ENCODE measurements around the gene CLN5. TPM values are rescaled to one million over a fixed set of nuclear protein-coding genes. Genes with fewer than 3 reads are reported as not detected.

CLN5 gene
- total RNA-seq, 6 experiments from 2014 or later: 14.7 to 26.5 (median 18.5) TPM

DNA sequence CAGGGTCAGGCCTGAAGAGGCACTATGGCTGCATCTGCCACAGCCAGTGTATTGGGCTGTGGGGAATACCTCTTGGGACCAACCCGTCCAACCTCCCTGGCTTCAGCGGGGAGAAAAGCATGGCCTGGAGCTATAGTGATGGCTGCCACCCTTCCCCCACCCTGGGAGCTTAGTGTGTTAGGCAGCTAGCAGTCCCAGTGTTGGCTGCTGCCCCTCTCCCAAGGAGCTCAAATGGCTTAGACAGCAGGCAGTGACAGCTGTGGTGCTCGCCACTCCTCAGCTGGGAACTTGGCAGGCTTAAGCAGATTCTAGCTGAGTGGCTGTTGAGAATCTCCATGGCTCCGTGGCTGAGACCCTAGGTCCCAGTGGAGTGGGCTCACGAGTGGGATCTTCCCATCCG is 23.8 kb upstream of the CLN5 start:
- intact Hi-C loops (cut with DNase I): no loop called here
- TF ChIP-seq, protein P1, sequence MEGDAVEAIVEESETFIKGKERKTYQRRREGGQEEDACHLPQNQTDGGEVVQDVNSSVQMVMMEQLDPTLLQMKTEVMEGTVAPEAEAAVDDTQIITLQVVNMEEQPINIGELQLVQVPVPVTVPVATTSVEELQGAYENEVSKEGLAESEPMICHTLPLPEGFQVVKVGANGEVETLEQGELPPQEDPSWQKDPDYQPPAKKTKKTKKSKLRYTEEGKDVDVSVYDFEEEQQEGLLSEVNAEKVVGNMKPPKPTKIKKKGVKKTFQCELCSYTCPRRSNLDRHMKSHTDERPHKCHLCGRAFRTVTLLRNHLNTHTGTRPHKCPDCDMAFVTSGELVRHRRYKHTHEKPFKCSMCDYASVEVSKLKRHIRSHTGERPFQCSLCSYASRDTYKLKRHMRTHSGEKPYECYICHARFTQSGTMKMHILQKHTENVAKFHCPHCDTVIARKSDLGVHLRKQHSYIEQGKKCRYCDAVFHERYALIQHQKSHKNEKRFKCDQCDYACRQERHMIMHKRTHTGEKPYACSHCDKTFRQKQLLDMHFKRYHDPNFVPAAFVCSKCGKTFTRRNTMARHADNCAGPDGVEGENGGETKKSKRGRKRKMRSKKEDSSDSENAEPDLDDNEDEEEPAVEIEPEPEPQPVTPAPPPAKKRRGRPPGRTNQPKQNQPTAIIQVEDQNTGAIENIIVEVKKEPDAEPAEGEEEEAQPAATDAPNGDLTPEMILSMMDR (IDR thresholded peaks at IDR 0.05): no peak
- no peak for TF ChIP-seq POLR2A (IDR thresholded peaks at IDR 0.05)

DNA sequence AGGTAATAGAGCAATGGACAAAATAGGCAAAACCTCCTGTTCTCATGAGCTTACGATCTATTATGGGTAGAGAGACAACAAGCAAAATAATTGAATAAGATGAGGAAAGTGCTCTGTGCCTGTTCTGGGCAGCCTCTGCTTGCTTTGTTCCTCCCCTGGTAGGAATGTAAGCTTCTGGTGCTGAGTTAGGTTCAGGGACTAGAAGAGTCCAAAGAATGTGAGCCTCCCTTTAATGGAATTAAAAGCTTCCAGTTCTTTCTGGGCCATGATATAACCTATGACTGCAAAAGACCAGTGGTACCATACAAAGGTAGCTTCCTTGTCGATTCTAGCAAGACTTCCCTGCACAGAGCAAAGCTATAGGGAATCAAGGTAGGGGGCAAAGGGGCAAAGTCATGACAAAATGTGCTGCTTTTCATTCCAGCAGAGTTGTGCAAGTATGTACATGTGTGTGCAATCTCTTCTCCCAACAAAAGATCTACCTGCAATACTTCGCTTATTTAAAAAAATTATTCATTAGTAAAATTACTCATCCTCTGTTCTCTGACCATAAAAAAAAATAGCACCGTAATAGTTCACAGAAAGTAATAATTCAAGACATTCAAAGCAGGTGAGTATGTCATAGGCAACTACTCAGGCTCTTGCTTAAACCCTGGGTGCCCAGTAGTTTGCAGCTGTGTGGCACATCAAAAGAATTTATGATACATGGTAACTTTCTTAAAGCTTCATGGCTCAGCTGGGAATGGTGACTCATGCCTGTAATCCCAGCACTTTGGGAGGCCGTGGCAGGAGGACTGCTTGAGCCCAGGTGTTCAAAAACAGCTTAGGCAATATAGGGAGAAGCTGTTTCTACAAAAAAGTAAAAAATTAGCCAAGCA is 22.2 kb upstream of the CLN5 start:
- 68% methylated on average over 4 of the region's 5 CpGs for WGBS (ENCODE audit: insufficient coverage, low coverage, low lambda C conversion rate, missing lambda C conversion rate)
- Histone ChIP-seq H3K4me1 (no peaks in the 10 kb centered on the region), H3K4me3 (no peak overlapping the region), H3K36me3 (no peaks in the 10 kb centered on the region), H3K27me3 (no peaks in the 10 kb centered on the region), H3K9me3 (no peaks in the 10 kb centered on the region), H3K27ac (no peak overlapping the region)
- no peak for DNase-seq
- ATAC-seq: no peak
- intact Hi-C loops (cut with DNase I): no loop called here
- TF ChIP-seq POLR2A (IDR thresholded peaks at IDR 0.05): no peak
- TF ChIP-seq, protein P1 (IDR thresholded peaks at IDR 0.05): no peak

More for the DNA sequence above, 23.8 kb upstream of the CLN5 start:
- Histone ChIP-seq H3K36me3 (no peaks in the 10 kb centered on the region), H3K27me3 (no peaks in the 10 kb centered on the region), H3K4me1 (no peaks in the 10 kb centered on the region), H3K27ac (no peak overlapping the region), H3K9me3 (no peaks in the 10 kb centered on the region), H3K4me3 (no peak overlapping the region)
- DNase-seq (no peak), ATAC-seq (no peak)
- no CpG with 5 or more reads among the region's 6 CpGs for WGBS (ENCODE audit: insufficient coverage, low coverage, low lambda C conversion rate, missing lambda C conversion rate)

DNA sequence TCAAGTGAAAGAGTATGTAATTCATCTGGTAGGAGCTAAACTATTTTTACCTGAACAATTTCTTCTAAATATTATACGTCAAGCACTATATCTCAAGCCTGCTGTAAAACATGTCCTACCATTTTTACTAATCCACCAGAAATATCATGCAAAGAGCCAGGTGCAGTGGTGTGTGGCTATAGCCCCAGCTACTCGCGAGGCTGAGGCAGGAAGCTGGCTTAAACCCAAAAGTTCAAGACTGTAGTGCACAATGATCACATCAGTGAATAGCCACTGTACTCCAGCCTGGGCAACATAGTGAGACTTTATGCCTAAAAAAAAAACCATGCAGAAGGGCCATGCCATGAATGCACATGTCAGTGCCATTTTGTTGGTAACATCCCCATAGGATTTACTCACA is 20.7 kb upstream of the CLN5 start:
- Histone ChIP-seq H3K36me3 (no peaks in the 10 kb centered on the region), H3K4me3 (no peak overlapping the region), H3K27me3 (no peaks in the 10 kb centered on the region), H3K27ac (no peak overlapping the region), H3K9me3 (no peaks in the 10 kb centered on the region), H3K4me1 (no peaks in the 10 kb centered on the region)
- intact Hi-C loops (cut with DNase I): no loop called here
- TF ChIP-seq, protein P1 (IDR thresholded peaks at IDR 0.05): no peak
- no peak for TF ChIP-seq POLR2A (IDR thresholded peaks at IDR 0.05)
- DNase-seq (no peak), ATAC-seq (no peak)
- WGBS (ENCODE audit: insufficient coverage, low coverage, low lambda C conversion rate, missing lambda C conversion rate): 32% methylated on average over 3 of the region's 3 CpGs

DNA sequence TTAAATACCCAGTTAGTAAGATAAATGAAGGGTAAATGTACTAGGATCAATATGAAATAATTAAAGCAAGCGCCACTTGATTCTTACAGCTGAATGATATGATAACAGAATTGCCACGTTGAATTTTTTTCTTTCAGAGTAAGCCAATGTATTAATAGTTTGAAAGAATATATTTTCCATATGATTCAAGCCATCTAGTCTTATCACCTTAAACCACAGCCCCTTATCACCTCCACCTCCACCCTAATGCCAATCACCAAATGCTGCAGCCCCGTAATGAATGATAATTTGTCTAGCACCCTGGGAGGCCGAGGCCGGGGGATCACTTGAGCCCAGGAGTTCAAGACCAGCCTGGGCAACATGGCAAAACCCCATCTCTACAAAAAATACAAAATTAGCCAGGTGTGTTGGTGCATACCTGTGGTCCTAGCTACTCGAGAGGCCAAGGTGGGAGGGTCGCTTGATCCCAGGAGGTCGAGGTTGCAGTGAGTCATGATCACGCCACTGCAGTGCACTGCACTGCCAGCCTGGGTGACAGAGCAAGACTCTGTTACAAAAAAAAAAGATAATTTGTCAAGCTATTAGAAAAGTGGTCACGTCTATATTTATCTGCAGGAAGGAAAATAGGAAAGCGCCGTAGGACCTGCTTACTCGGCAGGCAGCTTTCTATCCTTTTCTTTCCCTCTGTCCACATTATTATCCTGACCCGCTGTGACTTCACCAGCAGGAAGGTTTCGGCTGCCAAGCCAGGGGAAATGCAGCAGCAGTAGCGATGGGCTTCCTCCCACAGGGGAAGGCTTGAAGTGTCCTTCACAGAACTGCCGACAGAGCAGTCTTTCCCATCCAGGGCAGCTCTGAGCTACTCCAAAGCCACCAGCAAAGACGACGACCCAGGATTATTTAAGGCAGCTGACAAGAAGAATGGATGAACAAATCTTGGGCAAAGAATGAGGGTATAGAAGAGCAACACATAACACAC is 19.7 kb upstream of the CLN5 start:
- intact Hi-C loops (cut with DNase I): no loop called here
- peak; percentile 67 to 82 (median 74) for ATAC-seq
- Histone ChIP-seq H3K27me3 (no peaks in the 10 kb centered on the region), H3K9me3 (no peaks in the 10 kb centered on the region), H3K4me3 (no peak overlapping the region), H3K4me1 (no peaks in the 10 kb centered on the region), H3K27ac (no peak overlapping the region), H3K36me3 (no peaks in the 10 kb centered on the region)
- peak in 1 of 3 donors; percentile 25 for DNase-seq
- WGBS (ENCODE audit: insufficient coverage, low coverage, low lambda C conversion rate, missing lambda C conversion rate): 44% methylated on average over 19 of the region's 19 CpGs
- TF ChIP-seq POLR2A (IDR thresholded peaks at IDR 0.05): no peak
- TF ChIP-seq, protein P1 (IDR thresholded peaks at IDR 0.05): no peak
